HL-60 (cell line): Measurements from ENCODE around the gene PXMP4.

ENCODE experiments used
- DNase-seq, 2 experiments: peaks; one replicate each; pipeline ENCODE4 v3.0.0-alpha.2; 2010 to 2020; ENCODE audit warnings: low read depth in 1 of 2, low spot score in 1 of 2
- H3K27ac ChIP-seq: fragments of 250-450 bp; sonication (Bioruptor Pico); replicated peaks from 2 replicates; pipeline ENCODE4 v1.5.1; 2020; ENCODE audit warnings: mild to moderate bottlenecking, moderate library complexity
- H3K27me3 ChIP-seq: fragments of 250-450 bp; sonication (Bioruptor Pico); 2 replicates; pipeline ENCODE4 v1.5.1; 2021; ENCODE audit warnings: mild to moderate bottlenecking, moderate library complexity; ENCODE audit not compliant: insufficient read depth, poor library complexity, severe bottlenecking
- H3K4me3 ChIP-seq: replicated peaks from 2 replicates; pipeline ENCODE4 v1.5.1; 2011; ENCODE audit warnings: mild to moderate bottlenecking, control low read depth, low read length; ENCODE audit not compliant: insufficient read depth
- CTCF ChIP-seq: IDR thresholded peaks from one replicate; pipeline ENCODE4 v1.5.1; 2011; ENCODE audit warnings: low read length, control low read depth, inconsistent platforms; ENCODE audit not compliant: insufficient read depth
- GABPA ChIP-seq: IDR thresholded peaks from 2 replicates; pipeline ENCODE4 v1.6.1; 2012; ENCODE audit warnings: low read depth
- POLR2AphosphoS5 ChIP-seq: IDR thresholded peaks from 2 replicates; pipeline ENCODE4 v1.6.1; 2012; ENCODE audit warnings: low read depth
- REST ChIP-seq: IDR thresholded peaks from 2 replicates; pipeline ENCODE4 v1.6.1; 2012; ENCODE audit warnings: low read depth; ENCODE audit not compliant: insufficient replicate concordance
- SPI1 ChIP-seq: IDR thresholded peaks from 2 replicates; pipeline ENCODE4 v1.6.1; 2012; ENCODE audit warnings: low read depth, mild to moderate bottlenecking, borderline replicate concordance

PXMP4 gene

GRCh38 chr20:33746325-33746998, 26.4 kb upstream of the PXMP4 start:
- no peak overlapping the region for H3K4me3 ChIP-seq
- H3K27me3 ChIP-seq: no peaks in the 10 kb centered on the region
- H3K27ac ChIP-seq: no peak overlapping the region
- DNase-seq: no peak
- TF ChIP-seq POLR2AphosphoS5: no peak
- TF ChIP-seq REST: no peak
- no peak for TF ChIP-seq SPI1
- no peak for TF ChIP-seq CTCF
- no peak for TF ChIP-seq GABPA

- Histone ChIP-seq H3K4me3 (no peak overlapping the region), H3K27ac (no peak overlapping the region), H3K27me3 (no peaks in the 10 kb centered on the region)
- TF ChIP-seq CTCF: no peak
- TF ChIP-seq GABPA: no peak
- TF ChIP-seq POLR2AphosphoS5: no peak
- no peak for DNase-seq
Measured at GRCh38 chr20:33744773-33745385, 24.8 kb upstream of the PXMP4 start.

GRCh38 chr20:33744181-33744580, 24.1 kb upstream of the PXMP4 start:
- no peaks in the 10 kb centered on the region for H3K27me3 ChIP-seq
- no peak for DNase-seq
- no peak overlapping the region for H3K4me3 ChIP-seq
- TF ChIP-seq GABPA (no peak), SPI1 (no peak), REST (no peak), POLR2AphosphoS5 (no peak), CTCF (no peak)
- H3K27ac ChIP-seq: no peak overlapping the region
